ENCODE results near the gene MAP3K13.
"Not testable (repeated sequence)": the region's sequence is repeated elsewhere in the genome, so short reads cannot be mapped to it uniquely, and the experiment has no call there.

MAP3K13 gene

DNA sequence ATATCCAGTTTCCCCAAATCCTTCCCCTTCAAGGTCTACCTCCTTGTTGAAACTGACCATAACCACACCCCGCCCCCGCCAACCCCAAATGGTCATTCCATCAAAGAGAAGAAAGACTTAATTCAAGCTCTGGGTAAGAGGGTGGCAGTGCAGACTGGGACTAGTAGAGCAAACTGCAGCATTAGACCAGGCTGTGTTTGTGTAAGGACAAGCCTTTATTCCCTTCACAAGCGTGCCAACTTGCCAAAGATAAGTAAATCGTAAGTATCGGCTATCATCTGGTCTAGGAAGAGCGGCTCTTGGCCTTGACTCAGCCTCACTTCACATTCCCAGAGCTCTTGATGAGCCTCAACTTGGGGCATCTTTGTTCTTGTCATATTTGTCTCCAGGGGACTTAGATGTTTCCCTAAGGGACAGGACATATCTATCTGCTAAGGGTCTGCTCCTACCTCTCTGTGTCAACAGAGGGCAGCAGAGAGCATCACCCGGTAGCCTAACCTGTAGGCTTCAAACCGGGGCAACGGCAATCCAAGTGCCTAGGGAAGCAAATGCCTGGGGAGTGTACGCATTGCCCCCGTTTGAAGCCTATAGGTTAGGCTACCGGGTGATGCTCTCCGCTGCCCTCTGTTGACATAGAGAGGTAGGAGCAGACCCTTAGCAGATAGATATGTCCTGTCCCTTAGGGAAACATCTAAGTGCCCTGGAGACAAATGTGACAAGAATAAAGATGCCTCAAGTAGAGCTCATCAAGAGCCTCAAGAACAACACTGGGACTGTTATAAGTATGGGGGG is 8.9 kb upstream of the MAP3K13 start:
- H2AFZ ChIP-seq (ENCODE audit: low read depth, low read length) = no peak overlapping the region
- H3K4me3 ChIP-seq (ENCODE audit: low read length) = no peak overlapping the region
- no peaks in the 10 kb centered on the region for H3K36me3 ChIP-seq (ENCODE audit: insufficient read depth, low read length)
- no peaks in the 10 kb centered on the region for H3K9me3 ChIP-seq (ENCODE audit: low read length)
- no peaks in the 10 kb centered on the region for H3K27me3 ChIP-seq (ENCODE audit: insufficient read depth, low read length)
- no peaks in the 10 kb centered on the region for H3K4me1 ChIP-seq (ENCODE audit: insufficient read depth, low read length)

DNA sequence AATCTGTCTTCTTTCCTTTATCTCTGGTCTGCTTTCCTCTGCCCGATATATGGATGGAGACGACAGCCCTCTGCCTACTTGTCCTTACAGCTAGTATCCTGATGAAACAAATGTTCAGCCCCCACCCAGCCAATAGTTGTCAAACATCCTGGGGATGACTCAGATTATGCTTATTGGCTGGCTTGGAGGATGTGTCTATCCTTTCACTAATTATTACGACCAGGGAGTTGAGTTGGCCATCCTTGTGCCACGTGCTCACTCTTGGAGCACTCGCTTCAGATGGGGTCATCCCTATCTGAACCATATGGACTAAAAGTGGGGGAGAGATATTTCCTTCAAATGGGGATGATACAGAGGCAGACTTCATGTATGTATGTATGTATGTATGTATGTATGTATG is 6.4 kb upstream of the MAP3K13 start:
- Histone ChIP-seq H3K4me1 (ENCODE audit: insufficient read depth, low read length) (no peaks in the 10 kb centered on the region), H3K27me3 (ENCODE audit: insufficient read depth, low read length) (no peaks in the 10 kb centered on the region), H2AFZ (ENCODE audit: low read depth, low read length) (no peak overlapping the region), H3K36me3 (ENCODE audit: insufficient read depth, low read length) (no peaks in the 10 kb centered on the region), H3K9me3 (ENCODE audit: low read length) (no peaks in the 10 kb centered on the region), H3K4me3 (ENCODE audit: low read length) (no peak overlapping the region)

DNA sequence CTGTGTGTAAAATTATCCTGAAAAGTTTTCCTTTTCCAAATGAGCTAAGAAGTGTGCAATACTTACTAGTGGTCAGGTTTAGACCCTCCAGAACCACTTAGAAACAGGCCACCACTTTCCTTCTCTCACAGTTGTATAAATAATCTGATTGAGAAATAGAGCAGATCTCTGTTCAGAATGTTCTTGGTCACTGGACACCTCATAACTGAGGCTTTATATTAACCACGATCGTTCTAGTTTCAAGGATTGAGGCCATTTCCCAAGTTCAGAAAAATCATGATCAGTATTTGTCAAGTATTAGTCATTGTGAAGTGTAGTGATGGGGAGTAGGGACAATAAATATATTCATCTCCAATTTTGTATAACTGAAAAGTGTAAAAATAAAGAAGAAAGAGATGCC is 1.0 kb upstream of the MAP3K13 start:
- H3K36me3 ChIP-seq (ENCODE audit: insufficient read depth, low read length) = no peaks in the 10 kb centered on the region
- H2AFZ ChIP-seq (ENCODE audit: low read depth, low read length) = no peak overlapping the region
- H3K4me1 ChIP-seq (ENCODE audit: insufficient read depth, low read length) = peaks cover 20% of the 10 kb centered on the region
- H3K4me3 ChIP-seq (ENCODE audit: low read length) = no peak overlapping the region
- H3K9me3 ChIP-seq (ENCODE audit: low read length) = no peaks in the 10 kb centered on the region
- H3K27me3 ChIP-seq (ENCODE audit: insufficient read depth, low read length) = no peaks in the 10 kb centered on the region

DNA sequence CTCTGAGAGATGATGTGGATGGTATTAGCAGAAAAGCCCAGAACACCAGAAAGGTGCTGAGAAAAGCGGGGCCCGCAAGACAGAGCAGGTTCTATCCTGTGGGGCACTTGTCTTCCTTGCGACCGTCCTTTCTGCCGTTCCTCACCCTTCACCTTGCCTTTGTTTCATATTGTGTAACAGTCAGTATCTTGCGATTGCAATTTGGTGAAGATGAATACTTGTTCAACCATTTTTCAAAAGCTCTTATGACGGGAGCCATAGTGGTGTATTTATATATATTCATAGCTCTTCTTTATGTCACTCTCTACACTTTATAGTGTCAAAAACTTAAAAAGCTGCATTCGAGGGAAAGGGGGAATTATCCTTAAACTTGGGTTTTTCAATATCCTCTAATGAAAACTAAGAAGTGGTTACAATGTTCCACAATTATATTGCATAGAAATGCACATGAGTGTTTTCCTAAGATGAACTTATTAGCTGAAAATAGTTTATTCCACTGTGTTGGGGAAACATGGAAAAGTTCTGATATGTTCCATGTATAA is 797 bp downstream of the MAP3K13 start:
- Histone ChIP-seq H3K4me3 (ENCODE audit: low read length) (peak overlapping the region; percentile 63), H3K4me1 (ENCODE audit: insufficient read depth, low read length) (peaks cover 20% of the 10 kb centered on the region), H2AFZ (ENCODE audit: low read depth, low read length) (peak overlapping the region; percentile 62), H3K27me3 (ENCODE audit: insufficient read depth, low read length) (no peaks in the 10 kb centered on the region), H3K36me3 (ENCODE audit: insufficient read depth, low read length) (no peaks in the 10 kb centered on the region), H3K9me3 (ENCODE audit: low read length) (no peaks in the 10 kb centered on the region)

DNA sequence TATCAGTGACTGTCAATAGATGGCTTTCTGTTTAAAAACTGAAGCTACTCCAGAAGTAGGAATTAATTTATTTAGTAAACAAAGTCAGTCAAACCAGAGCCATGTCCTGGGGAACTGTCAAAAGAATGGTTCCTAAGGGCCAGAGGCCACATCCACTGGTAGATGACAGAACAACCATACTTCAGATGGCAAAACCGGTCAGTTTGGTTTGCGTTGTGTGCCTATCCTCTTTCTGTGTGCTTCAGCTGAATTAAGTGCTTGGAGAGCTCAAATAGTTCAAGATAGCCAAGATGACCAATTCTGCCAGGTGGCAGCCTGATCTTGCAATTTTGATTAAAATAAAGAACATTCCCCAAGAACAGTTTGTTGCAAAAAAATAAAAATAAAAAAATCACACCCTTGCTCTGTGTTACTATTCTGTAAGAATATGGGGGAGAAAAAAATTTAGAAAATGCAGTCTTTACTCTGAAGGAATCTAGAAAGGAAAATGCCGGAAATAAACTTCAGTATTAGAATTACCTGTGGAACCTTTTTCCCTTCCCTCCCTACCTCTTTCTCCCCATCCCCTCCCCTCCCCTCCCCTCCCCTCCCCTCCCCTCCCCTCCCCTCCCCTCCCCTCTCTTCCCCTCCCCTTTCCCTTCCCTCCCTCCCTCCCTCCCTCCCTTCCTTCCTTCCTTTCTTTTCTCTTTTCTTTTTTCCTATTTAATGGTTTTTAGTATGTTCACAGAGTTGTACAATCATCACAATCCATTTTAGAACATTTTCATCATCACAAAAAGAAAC is 2.5 kb downstream of the MAP3K13 start:
- Histone ChIP-seq H3K9me3 (ENCODE audit: low read length) (no peaks in the 10 kb centered on the region), H2AFZ (ENCODE audit: low read depth, low read length) (no peak overlapping the region), H3K27me3 (ENCODE audit: insufficient read depth, low read length) (no peaks in the 10 kb centered on the region), H3K4me3 (ENCODE audit: low read length) (peak overlapping the region; percentile 63), H3K36me3 (ENCODE audit: insufficient read depth, low read length) (no peaks in the 10 kb centered on the region), H3K4me1 (ENCODE audit: insufficient read depth, low read length) (peaks cover 20% of the 10 kb centered on the region)

DNA sequence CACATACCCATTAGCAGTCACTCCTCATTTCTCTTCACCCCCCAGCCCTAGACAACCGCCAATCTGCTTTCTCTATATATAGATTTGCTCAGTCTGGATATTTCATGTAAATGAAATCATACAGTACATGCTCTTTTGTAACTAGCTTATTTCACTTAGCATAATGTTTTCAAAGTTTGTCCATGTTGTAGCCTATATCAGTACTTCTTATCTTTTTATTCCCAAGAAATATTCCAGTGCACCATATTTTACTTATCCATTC is 3.1 kb downstream of the MAP3K13 start:
- peaks cover 20% of the 10 kb centered on the region for H3K4me1 ChIP-seq (ENCODE audit: insufficient read depth, low read length)
- H2AFZ ChIP-seq (ENCODE audit: low read depth, low read length) = no peak overlapping the region
- H3K36me3 ChIP-seq (ENCODE audit: insufficient read depth, low read length) = no peaks in the 10 kb centered on the region
- no peaks in the 10 kb centered on the region for H3K9me3 ChIP-seq (ENCODE audit: low read length)
- no peak overlapping the region for H3K4me3 ChIP-seq (ENCODE audit: low read length)
- H3K27me3 ChIP-seq (ENCODE audit: insufficient read depth, low read length) = no peaks in the 10 kb centered on the region

DNA sequence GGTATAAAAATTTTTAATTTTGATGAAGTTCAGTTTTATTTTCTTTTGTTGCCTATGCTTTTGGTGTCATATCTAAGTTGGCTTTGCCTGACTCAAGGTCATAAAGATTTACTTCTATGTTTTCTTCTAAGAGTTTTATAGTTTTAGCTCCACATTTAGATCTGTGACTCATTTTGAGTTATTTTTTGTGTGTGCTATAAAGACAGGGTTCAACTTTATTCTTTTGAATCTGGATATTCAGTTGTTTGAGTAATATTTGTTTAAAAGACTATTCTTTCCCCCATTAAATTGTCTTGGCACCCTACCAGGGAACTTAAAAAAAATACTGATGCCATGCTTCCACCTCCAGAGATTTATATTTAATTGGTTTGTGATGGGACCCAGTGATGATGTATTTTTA is 4.0 kb downstream of the MAP3K13 start:
- no peaks in the 10 kb centered on the region for H3K9me3 ChIP-seq (ENCODE audit: low read length)
- H3K4me1 ChIP-seq (ENCODE audit: insufficient read depth, low read length) = peaks cover 29% of the 10 kb centered on the region
- H3K27me3 ChIP-seq (ENCODE audit: insufficient read depth, low read length) = no peaks in the 10 kb centered on the region
- no peak overlapping the region for H3K4me3 ChIP-seq (ENCODE audit: low read length)
- H2AFZ ChIP-seq (ENCODE audit: low read depth, low read length) = no peak overlapping the region
- no peaks in the 10 kb centered on the region for H3K36me3 ChIP-seq (ENCODE audit: insufficient read depth, low read length)

DNA sequence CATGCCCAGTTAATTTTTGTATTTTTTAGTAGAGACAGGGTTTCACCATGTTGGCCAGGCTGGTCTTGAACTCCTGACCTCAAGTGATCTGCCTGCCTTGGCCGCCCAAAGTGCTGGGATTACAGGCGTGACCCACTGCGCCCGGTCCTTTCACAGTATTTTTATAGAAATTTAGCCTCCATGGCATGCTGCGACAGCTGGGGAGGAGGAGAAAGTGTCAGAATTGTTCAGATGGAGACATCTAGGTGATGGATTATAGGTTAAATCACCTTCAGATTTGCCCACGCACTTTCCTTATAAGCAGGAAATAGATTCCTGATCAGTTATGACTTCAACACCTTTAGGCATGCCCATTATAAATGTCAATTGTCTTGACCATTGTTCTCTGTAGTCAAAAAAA is 7.4 kb downstream of the MAP3K13 start:
- not testable (repeated sequence) for H3K4me3 ChIP-seq (ENCODE audit: low read length); H2AFZ ChIP-seq (ENCODE audit: low read depth, low read length); H3K4me1 ChIP-seq (ENCODE audit: insufficient read depth, low read length); H3K27me3 ChIP-seq (ENCODE audit: insufficient read depth, low read length); H3K9me3 ChIP-seq (ENCODE audit: low read length); H3K36me3 ChIP-seq (ENCODE audit: insufficient read depth, low read length)

DNA sequence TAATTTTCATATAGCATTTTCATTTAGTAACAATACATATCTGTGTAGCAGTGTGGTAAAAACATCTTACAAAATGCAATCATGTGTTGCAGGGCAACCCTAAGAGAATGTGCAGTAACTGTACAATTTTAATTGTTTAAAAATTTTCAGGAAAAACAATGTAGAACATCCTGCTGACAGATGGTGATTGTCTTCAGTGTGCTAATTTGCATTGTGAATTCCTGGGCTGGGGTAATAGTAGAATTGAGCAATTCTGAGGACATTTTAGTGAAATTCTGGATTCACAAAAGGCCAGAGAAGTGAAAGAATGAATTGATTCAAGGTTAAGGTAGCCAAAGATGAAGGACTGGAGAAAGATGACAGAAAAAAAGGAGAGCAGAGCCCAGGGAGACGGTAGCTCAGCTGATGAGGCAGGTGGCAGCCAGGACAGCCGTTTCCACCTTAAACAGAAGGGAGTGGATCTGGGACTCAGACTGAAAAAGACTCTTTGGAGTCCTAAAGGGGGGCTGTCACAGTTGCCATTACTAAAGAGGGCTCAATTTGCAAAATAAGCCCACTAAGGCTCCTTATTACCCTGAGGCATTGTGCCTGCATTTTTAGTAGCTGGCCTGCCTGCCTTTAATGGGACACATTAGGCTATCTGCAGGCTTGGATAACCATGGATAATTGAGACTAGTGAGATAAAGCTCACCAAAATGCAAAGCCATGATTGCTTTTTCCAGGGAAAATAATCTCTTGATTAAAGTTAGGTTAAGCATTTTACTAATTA is 8.6 kb downstream of the MAP3K13 start:
- no peaks in the 10 kb centered on the region for H3K9me3 ChIP-seq (ENCODE audit: low read length)
- no peaks in the 10 kb centered on the region for H3K27me3 ChIP-seq (ENCODE audit: insufficient read depth, low read length)
- H3K4me3 ChIP-seq (ENCODE audit: low read length) = no peak overlapping the region
- no peak overlapping the region for H2AFZ ChIP-seq (ENCODE audit: low read depth, low read length)
- H3K4me1 ChIP-seq (ENCODE audit: insufficient read depth, low read length) = peaks cover 8% of the 10 kb centered on the region
- H3K36me3 ChIP-seq (ENCODE audit: insufficient read depth, low read length) = no peaks in the 10 kb centered on the region

DNA sequence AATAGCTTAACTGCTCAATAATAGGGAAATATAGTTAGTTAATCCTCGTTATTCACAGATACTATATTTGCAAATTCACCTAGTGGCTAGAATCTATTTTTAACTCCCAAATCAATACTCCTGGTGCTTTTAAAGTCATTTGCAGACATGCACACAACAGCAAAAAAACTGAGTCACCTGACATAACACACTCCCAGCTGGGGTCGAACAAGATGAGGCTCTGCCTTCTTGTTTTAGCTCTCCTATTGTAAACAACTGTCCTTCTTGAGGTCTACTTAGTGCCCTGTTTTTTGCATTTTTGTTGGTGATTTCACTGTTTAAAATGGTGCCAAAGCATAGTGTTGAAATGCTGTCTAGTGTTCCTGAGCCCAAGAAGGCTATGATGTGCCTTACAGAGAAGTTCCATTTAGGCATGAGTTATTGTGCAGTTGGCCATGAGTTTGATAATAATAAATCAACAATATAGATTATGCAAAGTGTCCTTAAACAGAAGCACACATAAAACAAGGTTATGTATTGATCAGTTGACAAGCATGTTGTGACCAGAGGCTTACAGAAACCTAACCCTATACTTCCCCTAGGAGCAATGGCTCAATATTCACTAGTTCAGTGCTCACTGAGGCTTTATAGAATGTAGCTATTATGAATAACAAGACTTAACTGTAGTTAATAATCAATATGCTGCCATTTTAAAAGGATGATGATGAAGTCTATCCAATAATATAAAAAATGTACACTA is 18.6 kb downstream of the MAP3K13 start:
- Histone ChIP-seq H3K9me3 (ENCODE audit: low read length) (no peaks in the 10 kb centered on the region), H2AFZ (ENCODE audit: low read depth, low read length) (no peak overlapping the region), H3K4me3 (ENCODE audit: low read length) (no peak overlapping the region), H3K4me1 (ENCODE audit: insufficient read depth, low read length) (no peaks in the 10 kb centered on the region), H3K36me3 (ENCODE audit: insufficient read depth, low read length) (no peaks in the 10 kb centered on the region), H3K27me3 (ENCODE audit: insufficient read depth, low read length) (no peaks in the 10 kb centered on the region)

DNA sequence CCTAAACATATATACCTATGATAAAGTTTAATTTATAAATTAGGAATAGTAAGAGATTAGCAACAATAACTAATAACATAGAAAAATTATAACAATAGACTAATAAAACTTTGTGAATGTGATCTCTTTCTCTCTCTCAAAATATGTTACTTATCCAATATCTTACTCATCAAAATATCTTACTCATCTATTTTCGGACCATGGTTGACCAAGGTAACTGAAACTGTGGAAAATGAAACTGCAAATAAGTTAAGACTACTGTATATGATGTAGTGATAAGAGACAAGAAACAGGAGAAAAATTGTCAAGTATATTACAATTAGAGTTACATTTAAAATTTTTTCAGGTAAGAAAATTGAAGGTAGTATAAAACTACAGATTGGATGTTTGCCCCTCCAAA is 19.2 kb downstream of the MAP3K13 start:
- no peaks in the 10 kb centered on the region for H3K27me3 ChIP-seq (ENCODE audit: insufficient read depth, low read length)
- H3K36me3 ChIP-seq (ENCODE audit: insufficient read depth, low read length) = no peaks in the 10 kb centered on the region

DNA sequence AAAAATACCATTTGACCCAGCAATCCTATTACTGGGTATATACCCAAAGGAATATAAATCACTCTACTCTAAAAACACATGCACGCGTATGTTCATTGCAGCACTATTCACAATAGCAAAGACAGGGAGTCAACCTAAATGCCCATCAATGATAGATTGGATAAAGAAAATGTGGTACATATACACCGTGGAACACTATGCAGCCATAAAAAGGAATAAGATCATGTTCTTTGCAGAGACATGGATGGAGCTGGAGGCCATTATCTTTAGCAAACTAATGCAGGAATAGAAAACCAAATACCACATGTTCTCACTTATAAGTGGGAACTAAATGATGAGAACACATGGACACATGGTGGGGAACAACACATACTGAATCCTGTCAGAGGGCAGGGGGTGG is 23.6 kb downstream of the MAP3K13 start:
- H2AFZ ChIP-seq (ENCODE audit: low read depth, low read length); H3K36me3 ChIP-seq (ENCODE audit: insufficient read depth, low read length); H3K27me3 ChIP-seq (ENCODE audit: insufficient read depth, low read length); H3K4me1 ChIP-seq (ENCODE audit: insufficient read depth, low read length); H3K9me3 ChIP-seq (ENCODE audit: low read length); H3K4me3 ChIP-seq (ENCODE audit: low read length): not testable (repeated sequence)

More for the DNA sequence above, 19.2 kb downstream of the MAP3K13 start:
- no peaks in the 10 kb centered on the region for H3K9me3 ChIP-seq (ENCODE audit: low read length)
- H3K4me1 ChIP-seq (ENCODE audit: insufficient read depth, low read length) = no peaks in the 10 kb centered on the region
- H2AFZ ChIP-seq (ENCODE audit: low read depth, low read length) = no peak overlapping the region
- H3K4me3 ChIP-seq (ENCODE audit: low read length) = no peak overlapping the region
